Calu3 (cell line): ENCODE data around the gene TRMO. TPM values are rescaled to one million over a fixed set of nuclear protein-coding genes. Genes with fewer than 3 reads are reported as not detected.

Experiments used
- Bru-seq: library from RNA; stranded (reverse); fragments of 400-500 nt; gene quantifications from one replicate; lab custom pipeline; 2021; lab: Mats Ljungman, UMichigan
- BruChase-seq, 2 experiments: library from RNA; stranded (reverse); fragments of 400-500 nt; gene quantifications; one replicate each; lab custom pipeline; 2021; lab: Mats Ljungman, UMichigan
- BruUV-seq: library from RNA; stranded (reverse); fragments of 400-500 nt; replicated peaks from 2 replicates; lab custom pipeline; 2021; lab: Mats Ljungman, UMichigan
- CTCF ChIA-PET: fragments of 300-600 bp; sonication (Branson Sonifier 250); formaldehyde crosslinking; loops from one replicate; lab custom pipeline; 2022; ENCODE audit warnings: antibody characterized with exemption; lab: Charles Lee
- DNase-seq: peaks from one replicate; pipeline ENCODE4 v3.0.0; 2022
- H3K27ac Mint-ChIP-seq: one replicate; pipeline ENCODE4 v1.8.0; 2022; ENCODE audit warnings: mixed read lengths; ENCODE audit not compliant: unreplicated experiment
- H3K27me3 Mint-ChIP-seq: one replicate; pipeline ENCODE4 v1.8.0; 2022; ENCODE audit warnings: mixed read lengths; ENCODE audit not compliant: unreplicated experiment
- H3K36me3 Mint-ChIP-seq: one replicate; pipeline ENCODE4 v1.8.0; 2022; ENCODE audit warnings: mild to moderate bottlenecking, moderate library complexity, mixed read lengths; ENCODE audit not compliant: insufficient read depth, unreplicated experiment
- H3K4me1 Mint-ChIP-seq: one replicate; pipeline ENCODE4 v1.8.0; 2022; ENCODE audit warnings: mild to moderate bottlenecking, low read depth, mixed read lengths; ENCODE audit not compliant: unreplicated experiment
- H3K4me3 Mint-ChIP-seq: one replicate; pipeline ENCODE4 v1.8.0; 2022; ENCODE audit warnings: mild to moderate bottlenecking, low read depth, moderate library complexity, mixed read lengths; ENCODE audit not compliant: unreplicated experiment
- H3K9me3 Mint-ChIP-seq: one replicate; pipeline ENCODE4 v1.8.0; 2022; ENCODE audit warnings: low read depth, mixed read lengths; ENCODE audit not compliant: unreplicated experiment
- intact Hi-C: fragments of 100-400 bp; cut with micrococcal nuclease; formaldehyde crosslinking; loops from one replicate; pipeline ENCODE4 v1.10.0; 2022; ENCODE audit not compliant: unreplicated experiment
- long read RNA-seq: library from polyadenylated mRNA; stranded (forward); transcript quantifications from one replicate; pipeline ENCODE4 v2.0.0, GENCODE V29; 2022
- total RNA-seq: library from RNA; stranded (reverse); gene quantifications from 2 replicates; pipeline ENCODE4 v1.2.3, GENCODE V29; 2022
- TF ChIP-seq, protein P1 (sequence below): fragments of 200-600 bp; IDR thresholded peaks from one replicate; pipeline ENCODE4 v1.8.0; 2022; ENCODE audit warnings: antibody characterized with exemption; ENCODE audit not compliant: unreplicated experiment

The TRMO gene, protein sequence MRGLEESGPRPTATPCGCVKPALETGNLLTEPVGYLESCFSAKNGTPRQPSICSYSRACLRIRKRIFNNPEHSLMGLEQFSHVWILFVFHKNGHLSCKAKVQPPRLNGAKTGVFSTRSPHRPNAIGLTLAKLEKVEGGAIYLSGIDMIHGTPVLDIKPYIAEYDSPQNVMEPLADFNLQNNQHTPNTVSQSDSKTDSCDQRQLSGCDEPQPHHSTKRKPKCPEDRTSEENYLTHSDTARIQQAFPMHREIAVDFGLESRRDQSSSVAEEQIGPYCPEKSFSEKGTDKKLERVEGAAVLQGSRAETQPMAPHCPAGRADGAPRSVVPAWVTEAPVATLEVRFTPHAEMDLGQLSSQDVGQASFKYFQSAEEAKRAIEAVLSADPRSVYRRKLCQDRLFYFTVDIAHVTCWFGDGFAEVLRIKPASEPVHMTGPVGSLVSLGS
- total RNA-seq: 4.8 and 5.0 TPM in 2 replicates
- percentile 68 among the genes with signal in this experiment for Bru-seq, nascent RNA
- BruChase-seq, experiment 1, labeled RNA remaining after a 6-hour chase: percentile 55 among the genes with signal in this experiment
- BruChase-seq, experiment 2, labeled RNA remaining after a 2-hour chase: percentile 58 among the genes with signal in this experiment
- long read RNA-seq, transcript TRMO-203 (5 exons, 1,647 nt): major isoform, 9 of 12 reads
- long read RNA-seq, partial matches to known transcripts: 0 of 12 reads
- long read RNA-seq, other reads (novel, unspliced or antisense): 2 of 12 reads

DNA sequence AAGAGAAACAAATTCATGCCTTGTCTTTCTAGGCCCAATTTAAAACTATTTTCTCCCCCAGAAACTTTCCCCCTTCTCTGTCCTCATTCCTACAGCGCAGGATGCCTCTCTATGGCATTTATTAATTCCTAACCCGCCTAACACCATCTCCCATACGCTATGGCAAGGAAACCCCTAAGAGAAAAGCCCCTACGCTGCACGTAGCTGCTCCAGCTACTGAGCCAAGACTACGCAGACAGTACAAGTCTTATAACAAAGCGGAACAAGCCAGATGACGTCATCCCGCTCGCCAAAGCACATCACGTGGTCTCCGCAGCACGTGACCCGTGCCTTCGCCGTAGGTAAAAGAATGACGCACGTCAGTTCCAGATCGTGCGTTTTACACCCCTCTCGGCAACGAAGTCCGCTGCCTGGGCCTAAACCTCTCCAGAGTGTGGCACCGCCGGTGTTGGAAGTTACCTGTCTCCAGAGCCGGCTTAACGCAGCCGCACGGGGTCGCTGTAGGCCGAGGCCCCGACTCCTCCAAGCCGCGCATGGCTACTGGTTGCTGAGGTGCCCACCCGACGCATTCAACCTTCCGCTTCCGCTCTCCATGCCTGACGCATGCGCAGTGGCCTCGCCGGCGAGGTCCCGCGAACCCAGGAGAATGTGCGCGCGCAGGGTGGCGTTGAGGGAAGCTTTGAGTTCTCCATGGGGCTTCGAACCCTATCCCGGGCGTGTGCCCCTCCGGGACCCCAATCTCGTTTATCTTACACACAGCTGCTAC lies at the start of gene TRMO:
TRMO (minus strand) TSS at position 542 of the 766 bp plus-strand sequence; CDS start at position 535, 7 bp downstream.
- CTCF ChIA-PET: interaction anchor here (1.1 to 1.7 kb wide), 3 partner anchors 61 to 134 kb away, joined by 3 to 6 read pairs (median 3); partner anchors contain the start of genes ANP32B and NANS
- DNase-seq: peak; percentile 91
- peak within 1 kb of the TSS; percentile 99 for H3K27ac Mint-ChIP-seq
- H3K4me3 Mint-ChIP-seq: peak within 1 kb of the TSS; percentile 88
- TSS peak; percentile 84 for BruUV-seq
- H3K9me3 Mint-ChIP-seq: no peaks in the 10 kb centered on the region
- TF ChIP-seq, protein P1, sequence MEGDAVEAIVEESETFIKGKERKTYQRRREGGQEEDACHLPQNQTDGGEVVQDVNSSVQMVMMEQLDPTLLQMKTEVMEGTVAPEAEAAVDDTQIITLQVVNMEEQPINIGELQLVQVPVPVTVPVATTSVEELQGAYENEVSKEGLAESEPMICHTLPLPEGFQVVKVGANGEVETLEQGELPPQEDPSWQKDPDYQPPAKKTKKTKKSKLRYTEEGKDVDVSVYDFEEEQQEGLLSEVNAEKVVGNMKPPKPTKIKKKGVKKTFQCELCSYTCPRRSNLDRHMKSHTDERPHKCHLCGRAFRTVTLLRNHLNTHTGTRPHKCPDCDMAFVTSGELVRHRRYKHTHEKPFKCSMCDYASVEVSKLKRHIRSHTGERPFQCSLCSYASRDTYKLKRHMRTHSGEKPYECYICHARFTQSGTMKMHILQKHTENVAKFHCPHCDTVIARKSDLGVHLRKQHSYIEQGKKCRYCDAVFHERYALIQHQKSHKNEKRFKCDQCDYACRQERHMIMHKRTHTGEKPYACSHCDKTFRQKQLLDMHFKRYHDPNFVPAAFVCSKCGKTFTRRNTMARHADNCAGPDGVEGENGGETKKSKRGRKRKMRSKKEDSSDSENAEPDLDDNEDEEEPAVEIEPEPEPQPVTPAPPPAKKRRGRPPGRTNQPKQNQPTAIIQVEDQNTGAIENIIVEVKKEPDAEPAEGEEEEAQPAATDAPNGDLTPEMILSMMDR: peak; percentile 33
- intact Hi-C loops: loop anchor here (2.0 to 5.0 kb wide), 2 partner anchors 151 to 340 kb away; no protein-coding TSS in a partner anchor
- no peaks in the 10 kb centered on the region for H3K27me3 Mint-ChIP-seq
- peaks cover 19% of the 10 kb centered on the region for H3K4me1 Mint-ChIP-seq
- peaks cover 21% of the 10 kb centered on the region for H3K36me3 Mint-ChIP-seq

DNA sequence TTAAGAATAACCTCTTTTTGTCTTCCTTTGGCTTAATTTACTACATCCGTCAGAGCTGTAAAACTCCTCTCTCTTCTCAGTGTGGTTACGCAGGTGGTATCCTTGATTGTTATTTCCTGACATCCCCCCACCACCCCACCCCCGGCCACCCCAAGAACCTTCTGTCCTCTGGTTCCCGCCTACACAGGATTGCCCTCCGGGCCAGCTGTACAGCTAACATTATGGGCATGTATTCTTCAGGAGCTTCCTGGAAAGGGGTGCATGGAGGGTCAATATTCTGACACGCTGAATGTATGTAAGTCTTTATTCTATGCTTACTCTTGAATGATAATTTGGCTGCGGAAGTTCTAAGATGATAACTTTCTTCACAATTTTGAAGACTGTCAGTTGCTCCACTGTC lies 47.9 kb upstream of the TRMO start:
- Mint-ChIP-seq H3K27me3 (peaks cover 41% of the 10 kb centered on the region), H3K27ac (no peak overlapping the region), H3K9me3 (peaks cover under 1% of the 10 kb centered on the region), H3K36me3 (no peaks in the 10 kb centered on the region), H3K4me1 (no peaks in the 10 kb centered on the region), H3K4me3 (no peak overlapping the region)
- CTCF ChIA-PET: no interaction called here
- no peak for DNase-seq
- intact Hi-C loops: no loop called here
- no TSS peak for BruUV-seq
- TF ChIP-seq, protein P1: no peak

DNA sequence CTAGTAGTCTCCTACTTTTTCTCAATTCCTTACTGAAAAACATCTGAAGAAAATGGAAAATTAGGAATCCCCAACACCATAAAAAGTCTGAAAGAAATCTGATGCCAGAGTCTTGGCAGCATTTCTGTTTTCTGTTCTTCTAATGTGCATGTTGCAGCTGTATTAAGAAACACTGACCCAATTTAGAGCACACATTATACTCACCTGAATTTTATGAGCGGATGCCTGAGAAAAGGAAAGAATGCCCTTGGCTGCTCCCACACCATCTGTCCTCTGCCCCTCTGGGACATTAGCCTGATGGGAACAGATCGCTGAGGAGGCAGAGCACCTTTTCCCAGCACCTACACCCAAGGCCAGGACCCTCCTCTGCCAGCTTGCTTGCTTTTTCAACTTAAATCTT lies 46.7 kb upstream of the TRMO start:
- no TSS peak for BruUV-seq
- H3K9me3 Mint-ChIP-seq: no peaks in the 10 kb centered on the region
- no peak overlapping the region for H3K4me3 Mint-ChIP-seq
- no peak for DNase-seq
- TF ChIP-seq, protein P1: no peak
- H3K27ac Mint-ChIP-seq: no peak overlapping the region
- CTCF ChIA-PET: no interaction called here
- peaks cover 52% of the 10 kb centered on the region for H3K27me3 Mint-ChIP-seq
- H3K4me1 Mint-ChIP-seq: no peaks in the 10 kb centered on the region
- intact Hi-C loops: no loop called here
- no peaks in the 10 kb centered on the region for H3K36me3 Mint-ChIP-seq

DNA sequence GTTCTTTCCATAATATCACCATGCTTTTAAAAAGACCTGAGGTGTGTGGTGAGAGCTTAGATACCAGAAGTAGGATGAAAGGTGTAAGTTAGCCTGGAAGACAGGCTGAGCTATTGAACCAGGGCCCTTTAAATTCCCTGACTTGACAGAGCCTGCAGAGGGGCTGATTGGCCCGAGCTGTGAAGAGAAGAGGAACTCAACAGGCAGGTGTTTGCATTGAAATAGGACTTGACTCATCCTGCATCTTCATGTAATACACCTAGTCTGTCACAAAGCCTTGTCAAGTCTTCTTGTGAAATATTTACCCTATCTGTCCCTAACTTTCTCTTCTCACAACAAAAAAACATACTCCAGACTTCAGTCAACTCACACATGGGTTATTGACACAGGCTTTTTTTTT lies 44.2 kb upstream of the TRMO start:
- H3K9me3 Mint-ChIP-seq: no peaks in the 10 kb centered on the region
- H3K27me3 Mint-ChIP-seq: peaks cover 42% of the 10 kb centered on the region
- TF ChIP-seq, protein P1: no peak
- BruUV-seq: no TSS peak
- no peak overlapping the region for H3K4me3 Mint-ChIP-seq
- no peaks in the 10 kb centered on the region for H3K4me1 Mint-ChIP-seq
- H3K36me3 Mint-ChIP-seq: no peaks in the 10 kb centered on the region
- CTCF ChIA-PET: no interaction called here
- no peak for DNase-seq
- no peak overlapping the region for H3K27ac Mint-ChIP-seq
- intact Hi-C loops: no loop called here
